ENCODE results near the gene PTPA. TPM values are rescaled to one million over a fixed set of nuclear protein-coding genes. Genes with fewer than 3 reads are reported as not detected.

The PTPA gene
- total RNA-seq, 1 donor: 73.5 TPM

DNA sequence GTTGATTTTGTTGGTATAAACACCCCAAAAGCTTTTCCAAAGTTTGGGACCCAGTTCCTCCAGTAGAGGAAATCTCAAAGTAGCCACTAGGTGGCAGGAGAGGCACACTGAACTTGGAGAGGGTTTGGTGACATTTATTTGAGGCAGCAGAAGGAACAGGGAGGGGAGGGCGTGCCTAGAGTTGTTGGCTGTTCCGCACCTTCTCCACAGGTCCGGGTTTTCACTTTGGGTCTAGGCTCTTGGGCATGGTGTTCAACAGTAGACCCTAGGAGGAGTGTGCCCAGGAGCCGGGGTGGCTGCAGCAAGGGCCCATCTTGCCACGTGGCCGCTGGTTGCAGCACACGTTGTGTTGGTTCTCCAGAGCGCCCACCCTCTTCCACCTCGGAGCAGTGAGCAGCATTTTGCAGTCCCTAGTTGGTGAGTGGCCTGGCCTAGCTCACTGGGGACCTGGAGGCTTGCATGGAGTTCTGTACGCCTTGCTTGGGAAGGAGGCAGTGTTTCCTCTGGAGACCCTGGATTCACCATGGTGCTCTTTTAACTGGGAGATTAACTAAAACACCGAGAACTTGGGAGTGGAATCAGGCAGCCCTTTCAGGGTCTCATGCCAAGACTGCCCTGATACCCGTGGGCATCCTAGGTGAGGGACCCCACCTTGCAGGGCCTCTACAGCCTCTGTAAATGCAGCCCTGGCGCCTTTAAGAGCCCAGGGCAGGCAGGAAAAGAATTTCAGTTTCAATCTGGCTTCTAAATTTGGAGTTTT lies 28.2 kb downstream of the PTPA start:
- TF ChIP-seq CTCF (IDR thresholded peaks at IDR 0.05; ENCODE audit: extremely low read depth, low read depth, low read length): peak; percentile 88
- H3K27me3 ChIP-seq (ENCODE audit: insufficient read depth, low read length): no peaks in the 10 kb centered on the region
- peaks cover 28% of the 10 kb centered on the region for H3K36me3 ChIP-seq (ENCODE audit: insufficient read depth, low read length)
- peak overlapping the region; percentile 61 for H3K4me3 ChIP-seq (ENCODE audit: insufficient read depth, low read length)
- H2AFZ ChIP-seq (ENCODE audit: low read length): peak overlapping the region; percentile 25
- peak overlapping the region; percentile 100 for H3K27ac ChIP-seq (ENCODE audit: low read depth, low read length)
- no peaks in the 10 kb centered on the region for H4K20me1 ChIP-seq (ENCODE audit: insufficient read depth, low read length)
- no peaks in the 10 kb centered on the region for H3K9me3 ChIP-seq (ENCODE audit: low read depth, low read length)
- DNase-seq (ENCODE audit: insufficient read length, low spot score, missing footprints): peak; percentile 95
- peak overlapping the region; percentile 86 for H3K4me2 ChIP-seq (ENCODE audit: insufficient read depth, low read length)
- peaks cover 15% of the 10 kb centered on the region for H3K79me2 ChIP-seq (ENCODE audit: insufficient read depth, low read length)
- peaks cover 62% of the 10 kb centered on the region for H3K4me1 ChIP-seq (ENCODE audit: insufficient read depth, low read length)

DNA sequence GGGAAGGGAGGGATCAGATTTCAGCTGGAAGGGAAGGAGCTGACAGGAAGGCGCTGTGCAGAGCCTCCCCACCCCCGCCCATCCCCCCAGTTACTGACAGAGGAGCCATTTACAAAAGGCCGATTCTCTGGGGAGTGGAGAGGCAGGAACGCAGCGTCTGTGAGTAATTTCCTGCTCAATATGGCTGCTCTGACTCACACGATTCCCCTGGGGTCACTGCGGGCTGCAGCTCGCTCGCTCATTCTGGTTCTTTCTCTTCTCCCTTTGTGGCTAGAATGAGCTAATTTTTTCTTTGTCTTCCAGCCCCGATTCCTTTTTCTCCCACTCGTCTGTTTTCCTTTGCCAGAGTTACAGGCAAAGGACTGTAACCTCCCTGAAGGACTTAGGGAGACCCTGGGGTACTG lies 28.8 kb downstream of the PTPA start:
- peak; percentile 98 for DNase-seq (ENCODE audit: insufficient read length, low spot score, missing footprints)
- no peaks in the 10 kb centered on the region for H3K27me3 ChIP-seq (ENCODE audit: insufficient read depth, low read length)
- TF ChIP-seq CTCF (IDR thresholded peaks at IDR 0.05; ENCODE audit: extremely low read depth, low read depth, low read length): no peak
- H3K79me2 ChIP-seq (ENCODE audit: insufficient read depth, low read length): peaks cover 15% of the 10 kb centered on the region
- peaks cover 24% of the 10 kb centered on the region for H3K36me3 ChIP-seq (ENCODE audit: insufficient read depth, low read length)
- H3K4me2 ChIP-seq (ENCODE audit: insufficient read depth, low read length): peak overlapping the region; percentile 86
- peak overlapping the region; percentile 61 for H3K4me3 ChIP-seq (ENCODE audit: insufficient read depth, low read length)
- H2AFZ ChIP-seq (ENCODE audit: low read length): no peak overlapping the region
- peak overlapping the region; percentile 100 for H3K27ac ChIP-seq (ENCODE audit: low read depth, low read length)
- peaks cover 63% of the 10 kb centered on the region for H3K4me1 ChIP-seq (ENCODE audit: insufficient read depth, low read length)
- H4K20me1 ChIP-seq (ENCODE audit: insufficient read depth, low read length): no peaks in the 10 kb centered on the region
- no peaks in the 10 kb centered on the region for H3K9me3 ChIP-seq (ENCODE audit: low read depth, low read length)

DNA sequence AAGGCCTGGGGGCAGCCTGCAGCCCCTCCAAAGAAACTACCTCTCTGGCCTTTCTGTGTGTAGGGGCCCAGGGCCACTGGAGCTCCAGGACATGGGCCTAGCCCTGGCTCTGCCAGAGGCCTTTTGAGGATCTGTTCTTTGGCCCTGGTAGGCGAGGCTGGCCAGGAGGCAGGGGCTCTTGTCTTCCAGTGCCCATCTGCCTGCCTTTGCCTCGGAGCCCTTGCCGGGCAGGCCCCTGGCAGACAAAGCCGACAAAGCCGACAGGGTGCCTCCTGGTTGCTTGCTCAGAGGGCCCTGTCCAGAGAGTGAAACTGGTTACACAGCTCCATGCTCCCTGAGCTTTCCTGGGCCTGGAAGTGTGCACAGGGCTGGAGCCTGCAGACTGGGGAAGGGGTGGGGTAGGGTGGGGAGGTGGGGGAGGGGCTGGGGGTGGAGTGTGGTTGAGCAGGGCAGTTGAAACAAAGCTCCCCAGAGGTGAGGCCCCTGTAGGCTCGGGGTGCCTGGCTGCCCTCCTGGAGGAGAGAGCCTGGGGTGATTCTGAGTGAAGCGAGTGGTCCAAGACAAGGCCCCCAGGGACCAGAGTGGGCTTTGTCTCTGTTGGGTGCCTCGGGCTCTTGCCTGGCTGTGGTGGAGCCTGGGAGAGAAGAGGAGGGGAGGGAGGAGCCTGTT lies 29.3 kb downstream of the PTPA start:
- H3K27ac ChIP-seq (ENCODE audit: low read depth, low read length): peak overlapping the region; percentile 100
- H3K9me3 ChIP-seq (ENCODE audit: low read depth, low read length): no peaks in the 10 kb centered on the region
- peaks cover 15% of the 10 kb centered on the region for H3K79me2 ChIP-seq (ENCODE audit: insufficient read depth, low read length)
- no peak overlapping the region for H2AFZ ChIP-seq (ENCODE audit: low read length)
- no peaks in the 10 kb centered on the region for H4K20me1 ChIP-seq (ENCODE audit: insufficient read depth, low read length)
- no peak for TF ChIP-seq CTCF (IDR thresholded peaks at IDR 0.05; ENCODE audit: extremely low read depth, low read depth, low read length)
- DNase-seq (ENCODE audit: insufficient read length, low spot score, missing footprints): peak; percentile 90
- H3K4me1 ChIP-seq (ENCODE audit: insufficient read depth, low read length): peaks cover 69% of the 10 kb centered on the region
- peak overlapping the region; percentile 44 for H3K4me3 ChIP-seq (ENCODE audit: insufficient read depth, low read length)
- H3K4me2 ChIP-seq (ENCODE audit: insufficient read depth, low read length): peak overlapping the region; percentile 35
- H3K36me3 ChIP-seq (ENCODE audit: insufficient read depth, low read length): peaks cover 20% of the 10 kb centered on the region
- H3K27me3 ChIP-seq (ENCODE audit: insufficient read depth, low read length): no peaks in the 10 kb centered on the region
